ENCODE data around the gene GGA1. TPM values are rescaled to one million over a fixed set of nuclear protein-coding genes. Genes with fewer than 3 reads are reported as not detected.
"Not testable (repeated sequence)": the region's sequence is repeated elsewhere in the genome, so short reads cannot be mapped to it uniquely, and the experiment has no call there.

Gene GGA1
- total RNA-seq, 1 donor from 2014 or later, result 88.6 TPM

GRCh38 chr22:37589636-37590035 lies 19.0 kb upstream of the GGA1 start:
- Mint-ChIP-seq H3K36me3 (ENCODE audit: low read depth) (no peaks in the 10 kb centered on the region), H3K9me3 (no peaks in the 10 kb centered on the region), H3K4me1 (peaks cover 12% of the 10 kb centered on the region), H3K4me3 (no peak overlapping the region), H3K27me3 (ENCODE audit: low read depth) (no peaks in the 10 kb centered on the region), H3K27ac (ENCODE audit: unreplicated experiment) (no peak overlapping the region)
- TF ChIP-seq CTCF (conservative IDR thresholded peaks at IDR 0.05), result no peak
- DNase-seq (ENCODE audit: low read depth, low spot score), result no peak

- H3K36me3 Mint-ChIP-seq (ENCODE audit: low read depth); H3K27ac Mint-ChIP-seq (ENCODE audit: unreplicated experiment); DNase-seq (ENCODE audit: low read depth, low spot score); H3K27me3 Mint-ChIP-seq (ENCODE audit: low read depth); H3K9me3 Mint-ChIP-seq; H3K4me3 Mint-ChIP-seq: not testable (repeated sequence)
- H3K4me1 Mint-ChIP-seq, result peaks cover 12% of the 10 kb centered on the region
These were observed 17.6 kb upstream of the GGA1 start for GRCh38 chr22:37591081-37591480.

- DNase-seq (ENCODE audit: low read depth, low spot score), result no peak
- Mint-ChIP-seq H3K4me3 (peak overlapping the region; percentile 63), H3K27ac (ENCODE audit: unreplicated experiment) (no peak overlapping the region), H3K4me1 (peaks cover 12% of the 10 kb centered on the region), H3K9me3 (no peaks in the 10 kb centered on the region), H3K36me3 (ENCODE audit: low read depth) (no peaks in the 10 kb centered on the region), H3K27me3 (ENCODE audit: low read depth) (no peaks in the 10 kb centered on the region)
- TF ChIP-seq CTCF (conservative IDR thresholded peaks at IDR 0.05), result no peak
These were observed 16.7 kb upstream of the GGA1 start for GRCh38 chr22:37591823-37592404.

GRCh38 chr22:37594237-37594636 lies 14.4 kb upstream of the GGA1 start:
- Mint-ChIP-seq H3K4me3 (no peak overlapping the region), H3K4me1 (peaks cover 12% of the 10 kb centered on the region), H3K27me3 (ENCODE audit: low read depth) (no peaks in the 10 kb centered on the region), H3K27ac (ENCODE audit: unreplicated experiment) (no peak overlapping the region), H3K9me3 (no peaks in the 10 kb centered on the region), H3K36me3 (ENCODE audit: low read depth) (no peaks in the 10 kb centered on the region)
- no peak for DNase-seq (ENCODE audit: low read depth, low spot score)
- TF ChIP-seq CTCF (conservative IDR thresholded peaks at IDR 0.05), result no peak

GRCh38 chr22:37599153-37599552 lies 9.5 kb upstream of the GGA1 start:
- no peak for TF ChIP-seq CTCF (conservative IDR thresholded peaks at IDR 0.05)
- Mint-ChIP-seq H3K36me3 (ENCODE audit: low read depth) (no peaks in the 10 kb centered on the region), H3K4me3 (no peak overlapping the region), H3K27me3 (ENCODE audit: low read depth) (peaks cover 14% of the 10 kb centered on the region), H3K4me1 (peaks cover 9% of the 10 kb centered on the region), H3K27ac (ENCODE audit: unreplicated experiment) (no peak overlapping the region), H3K9me3 (no peaks in the 10 kb centered on the region)
- no peak for DNase-seq (ENCODE audit: low read depth, low spot score)

- Mint-ChIP-seq H3K27ac (ENCODE audit: unreplicated experiment) (no peak overlapping the region), H3K4me1 (peaks cover 9% of the 10 kb centered on the region), H3K4me3 (no peak overlapping the region), H3K27me3 (ENCODE audit: low read depth) (peaks cover 27% of the 10 kb centered on the region), H3K9me3 (no peaks in the 10 kb centered on the region), H3K36me3 (ENCODE audit: low read depth) (no peaks in the 10 kb centered on the region)
- DNase-seq (ENCODE audit: low read depth, low spot score), result no peak
- no peak for TF ChIP-seq CTCF (conservative IDR thresholded peaks at IDR 0.05)
These were observed 7.5 kb upstream of the GGA1 start for GRCh38 chr22:37601203-37601539.

Measured in neural crest cell (in vitro differentiated cells).